HEK293 (cell line): ENCODE data around the gene CDC42EP1.

Experiments
- CTCF ChIA-PET: fragments of 350-600 bp; formaldehyde crosslinking; extraction: SDS; loops from one replicate; lab custom pipeline; 2021; ENCODE audit warnings: antibody characterized with exemption; lab: Yijun Ruan, JAX
- POLR2A ChIA-PET: fragments of 300-600 bp; formaldehyde crosslinking; extraction: SDS; loops from one replicate; lab custom pipeline; 2020; ENCODE audit warnings: antibody characterized with exemption, inconsistent platforms; lab: Yijun Ruan, JAX
- H3K27ac ChIP-seq: fragments of 200-500 bp; sonication (Bioruptor generic); 2 replicates; pipeline ENCODE4 v1.5.1; 2014; ENCODE audit warnings: low read depth, low read length, control low read depth, inconsistent platforms; ENCODE audit errors: extremely low read depth
- H3K36me3 ChIP-seq, 2 experiments: fragments of 200-500 bp in 1 of 2; sonication (Bioruptor generic) in 1 of 2; 1 replicate in 1 of 2; 2 replicates in 1 of 2; pipeline ENCODE4 v1.5.1; 2014 to 2017; ENCODE audit warnings: inconsistent platforms in 2 of 2, low read length in 2 of 2; ENCODE audit not compliant: control insufficient read depth in 2 of 2, insufficient read depth in 1 of 2
- H3K4me1 ChIP-seq: fragments of 200-500 bp; sonication (Bioruptor generic); 2 replicates; pipeline ENCODE4 v1.5.1; 2014; ENCODE audit warnings: mild to moderate bottlenecking, low read length, inconsistent platforms; ENCODE audit not compliant: control insufficient read depth, insufficient read depth
- H3K4me3 ChIP-seq: 2 replicates; pipeline ENCODE4 v1.5.1; 2011; ENCODE audit warnings: low read depth, mild to moderate bottlenecking, control low read depth, low read length, moderate library complexity
- H3K9me3 ChIP-seq: fragments of 200-500 bp; sonication (Bioruptor generic); 2 replicates; pipeline ENCODE4 v1.5.1; 2014; ENCODE audit warnings: low read depth, low read length, inconsistent platforms; ENCODE audit not compliant: control insufficient read depth, insufficient read depth
- GLI2 ChIP-seq: fragments of 450-650 bp; formaldehyde crosslinking; IDR thresholded peaks from 2 replicates; pipeline ENCODE4; 2017; ENCODE audit warnings: missing biosample characterization, missing genetic modification characterization, low read depth, borderline replicate concordance
- KLF7 ChIP-seq: fragments of 450-650 bp; formaldehyde crosslinking; IDR thresholded peaks from 2 replicates; pipeline ENCODE4 v1.5.1; 2016; ENCODE audit warnings: missing biosample characterization, missing genetic modification characterization, borderline replicate concordance
- MEIS1 ChIP-seq: sonication (generic); formaldehyde crosslinking; IDR thresholded peaks from 2 replicates; pipeline ENCODE4 v1.8.1; 2022; ENCODE audit warnings: missing genetic modification reagents, mild to moderate bottlenecking, borderline replicate concordance
- SP2 ChIP-seq: fragments of 450-650 bp; formaldehyde crosslinking; IDR thresholded peaks from 2 replicates; pipeline ENCODE4 v1.5.1; 2016; ENCODE audit warnings: missing biosample characterization, missing genetic modification characterization
- TRIM28 ChIP-seq: IDR thresholded peaks from 2 replicates; pipeline ENCODE4 v1.6.1; 2011; ENCODE audit warnings: low read length, control low read depth, borderline replicate concordance
- ZBTB26 ChIP-seq: fragments of 450-650 bp; formaldehyde crosslinking; optimal IDR thresholded peaks from 2 replicates; pipeline ENCODE3; 2016; ENCODE audit warnings: missing biosample characterization, mild to moderate bottlenecking, missing genetic modification characterization
- ZIC2 ChIP-seq: fragments of 450-650 bp; formaldehyde crosslinking; IDR thresholded peaks from 2 replicates; pipeline ENCODE4 v1.5.1; 2016; ENCODE audit warnings: missing biosample characterization, missing genetic modification characterization
- ZNF23 ChIP-seq: fragments of 450-650 bp; formaldehyde crosslinking; IDR thresholded peaks from 2 replicates; pipeline ENCODE4 v1.5.1; 2016; ENCODE audit warnings: missing biosample characterization, missing genetic modification characterization, borderline replicate concordance
- ZNF274 ChIP-seq, 2 experiments: fragments of 200-500 bp in 1 of 2; fragments of 450-650 bp in 1 of 2; sonication (Bioruptor generic) in 1 of 2; formaldehyde crosslinking in 1 of 2; IDR thresholded peaks; 2 replicates each; pipeline versions ENCODE4 v1.5.1 to v1.6.1; 2014 to 2016; ENCODE audit warnings: borderline replicate concordance in 1 of 2, inconsistent platforms in 1 of 2, low read length in 1 of 2, missing biosample characterization in 1 of 2, missing genetic modification characterization in 1 of 2
- ZNF394 ChIP-seq: fragments of 450-650 bp; formaldehyde crosslinking; IDR thresholded peaks from 2 replicates; pipeline ENCODE4 v1.5.1; 2016; ENCODE audit warnings: missing biosample characterization, missing genetic modification characterization, mild to moderate bottlenecking, moderate library complexity, borderline replicate concordance
- ZNF449 ChIP-seq: fragments of 450-650 bp; formaldehyde crosslinking; IDR thresholded peaks from 2 replicates; pipeline ENCODE4 v1.5.1; 2017; ENCODE audit warnings: missing biosample characterization, mild to moderate bottlenecking, missing genetic modification characterization, moderate library complexity
- ZNF513 ChIP-seq: fragments of 450-650 bp; IDR thresholded peaks from 2 replicates; pipeline ENCODE4 v1.5.1; 2018; ENCODE audit warnings: missing biosample characterization, missing genetic modification characterization
- ZNF561 ChIP-seq: fragments of 450-650 bp; IDR thresholded peaks from 2 replicates; pipeline ENCODE4 v1.5.1; 2018; ENCODE audit warnings: missing biosample characterization, missing genetic modification characterization, borderline replicate concordance
- ZNF626 ChIP-seq: fragments of 450-650 bp; sonication (Bioruptor Pico); formaldehyde crosslinking; IDR thresholded peaks from 2 replicates; pipeline ENCODE4 v1.5.1; 2018; ENCODE audit warnings: missing biosample characterization, missing genetic modification characterization, inconsistent platforms
- ZNF677 ChIP-seq: fragments of 450-650 bp; IDR thresholded peaks from 2 replicates; pipeline ENCODE4 v1.5.0; 2018; ENCODE audit warnings: missing biosample characterization, mild to moderate bottlenecking, missing genetic modification characterization, moderate library complexity
- ZNF747 ChIP-seq: fragments of 450-650 bp; formaldehyde crosslinking; IDR thresholded peaks from 2 replicates; pipeline ENCODE4 v1.5.1; 2016; ENCODE audit warnings: missing biosample characterization, missing genetic modification characterization
- ZNF843 ChIP-seq: fragments of 450-650 bp; formaldehyde crosslinking; IDR thresholded peaks from 2 replicates; pipeline ENCODE4 v1.5.1; 2016; ENCODE audit warnings: missing biosample characterization, missing genetic modification characterization
- ZXDB ChIP-seq: fragments of 450-650 bp; formaldehyde crosslinking; IDR thresholded peaks from 2 replicates; pipeline ENCODE4 v1.5.1; 2016; ENCODE audit warnings: missing biosample characterization, missing genetic modification characterization
- TF ChIP-seq, protein P1 (sequence below): fragments of 450-650 bp; formaldehyde crosslinking; IDR thresholded peaks from 2 replicates; pipeline ENCODE4 v1.5.1; 2016; ENCODE audit warnings: missing biosample characterization, missing genetic modification characterization
- TF ChIP-seq, protein P2 (sequence below): fragments of 450-650 bp; formaldehyde crosslinking; IDR thresholded peaks from 2 replicates; pipeline ENCODE4 v1.5.1; 2017; ENCODE audit warnings: missing biosample characterization, missing genetic modification characterization

CDC42EP1 gene

DNA sequence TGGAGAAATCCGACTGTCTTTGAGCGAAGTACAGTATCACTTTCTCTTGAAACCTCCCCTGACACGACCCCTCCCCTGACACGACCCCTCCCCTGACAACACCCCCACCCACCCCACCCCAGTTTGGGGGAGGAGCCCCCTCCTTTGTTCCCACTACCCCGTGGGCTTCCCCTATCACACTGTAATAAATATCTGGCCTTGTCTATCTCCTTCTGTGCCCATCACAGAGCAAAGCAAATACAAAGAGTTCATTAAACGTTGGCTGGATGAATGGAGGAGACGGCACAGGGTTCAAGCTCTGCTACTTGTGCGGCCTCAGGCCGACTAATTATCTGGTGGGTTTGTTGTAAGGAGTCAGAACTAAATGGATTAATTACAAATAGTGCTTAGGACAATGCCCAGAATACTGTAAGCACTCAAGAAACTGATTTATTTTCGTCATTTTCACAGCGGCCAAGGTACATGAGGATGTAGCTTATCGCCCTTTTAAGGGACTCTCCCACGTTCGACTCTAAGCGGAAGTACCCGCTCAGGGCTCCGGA is 47.7 kb downstream of the CDC42EP1 start:
- peak overlapping the region; percentile 96 for H3K4me3 ChIP-seq
- H3K27ac ChIP-seq, result peak overlapping the region; percentile 99
- no peaks in the 10 kb centered on the region for H3K9me3 ChIP-seq
- CTCF ChIA-PET, result interaction anchor here (0.7 to 5.6 kb wide), 19 partner anchors 12 to 200 kb away, joined by 3 to 60 read pairs (median 10); partner anchors contain the start of genes GCAT, NOL12, PDXP and SH3BP1
- peaks cover 8% of the 10 kb centered on the region for H3K4me1 ChIP-seq
- H3K36me3 ChIP-seq, result peaks cover 0 to 3% of the 10 kb centered on the region in 2 experiments; a peak in 2 of 3 replicates
- TF ChIP-seq SP2, result no peak
- TF ChIP-seq ZNF449 (tag by site-specific recombination), result no peak
- no peak for TF ChIP-seq ZNF677
- TF ChIP-seq, protein P1, sequence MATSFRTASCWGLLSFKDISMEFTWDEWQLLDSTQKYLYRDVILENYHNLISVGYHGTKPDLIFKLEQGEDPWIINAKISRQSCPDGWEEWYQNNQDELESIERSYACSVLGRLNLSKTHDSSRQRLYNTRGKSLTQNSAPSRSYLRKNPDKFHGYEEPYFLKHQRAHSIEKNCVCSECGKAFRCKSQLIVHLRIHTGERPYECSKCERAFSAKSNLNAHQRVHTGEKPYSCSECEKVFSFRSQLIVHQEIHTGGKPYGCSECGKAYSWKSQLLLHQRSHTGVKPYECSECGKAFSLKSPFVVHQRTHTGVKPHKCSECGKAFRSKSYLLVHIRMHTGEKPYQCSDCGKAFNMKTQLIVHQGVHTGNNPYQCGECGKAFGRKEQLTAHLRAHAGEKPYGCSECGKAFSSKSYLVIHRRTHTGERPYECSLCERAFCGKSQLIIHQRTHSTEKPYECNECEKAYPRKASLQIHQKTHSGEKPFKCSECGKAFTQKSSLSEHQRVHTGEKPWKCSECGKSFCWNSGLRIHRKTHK (tag by site-specific recombination), result no peak
- TF ChIP-seq ZNF561 (tag by site-specific recombination), result peak; percentile 56; the same call in 1 of the 2 replicates
- peak; percentile 73 for TF ChIP-seq TRIM28
- no peak for TF ChIP-seq KLF7 (tag by site-specific recombination)
- TF ChIP-seq MEIS1 (CRISPR knock-in tag), result no peak
- no peak for TF ChIP-seq GLI2 (tag by site-specific recombination)
- TF ChIP-seq, protein P2, sequence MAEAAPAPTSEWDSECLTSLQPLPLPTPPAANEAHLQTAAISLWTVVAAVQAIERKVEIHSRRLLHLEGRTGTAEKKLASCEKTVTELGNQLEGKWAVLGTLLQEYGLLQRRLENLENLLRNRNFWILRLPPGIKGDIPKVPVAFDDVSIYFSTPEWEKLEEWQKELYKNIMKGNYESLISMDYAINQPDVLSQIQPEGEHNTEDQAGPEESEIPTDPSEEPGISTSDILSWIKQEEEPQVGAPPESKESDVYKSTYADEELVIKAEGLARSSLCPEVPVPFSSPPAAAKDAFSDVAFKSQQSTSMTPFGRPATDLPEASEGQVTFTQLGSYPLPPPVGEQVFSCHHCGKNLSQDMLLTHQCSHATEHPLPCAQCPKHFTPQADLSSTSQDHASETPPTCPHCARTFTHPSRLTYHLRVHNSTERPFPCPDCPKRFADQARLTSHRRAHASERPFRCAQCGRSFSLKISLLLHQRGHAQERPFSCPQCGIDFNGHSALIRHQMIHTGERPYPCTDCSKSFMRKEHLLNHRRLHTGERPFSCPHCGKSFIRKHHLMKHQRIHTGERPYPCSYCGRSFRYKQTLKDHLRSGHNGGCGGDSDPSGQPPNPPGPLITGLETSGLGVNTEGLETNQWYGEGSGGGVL (tag by site-specific recombination), result peak; percentile 12; the same call in 1 of the 2 replicates
- POLR2A ChIA-PET, result interaction anchor here (0.5 to 3.3 kb wide), 41 partner anchors 9 to 571 kb away, joined by 3 to 35 read pairs (median 5); partner anchors contain the start of genes ANKRD54, C22orf23, GCAT and LGALS1

GRCh38 chr22:37608477-37609239 is 48.4 kb downstream of the CDC42EP1 start, which contains the start of gene GGA1:
Gene GGA1, plus strand, starts transcription at chr22:37608834. Its CDS starts 27 bp downstream, at chr22:37608861.
- peaks cover 0 to 4% of the 10 kb centered on the region in 2 experiments; a peak in 2 of 3 replicates for H3K36me3 ChIP-seq
- H3K4me1 ChIP-seq, result peaks cover 8% of the 10 kb centered on the region
- no peaks in the 10 kb centered on the region for H3K9me3 ChIP-seq
- POLR2A ChIA-PET, result interaction anchor here (0.5 to 3.3 kb wide), 43 partner anchors 9 to 570 kb away, joined by 3 to 35 read pairs (median 4); partner anchors contain the start of genes ANKRD54, C22orf23, GCAT and LGALS1
- H3K4me3 ChIP-seq, result peak within 1 kb of the TSS; percentile 96
- peak within 1 kb of the TSS; percentile 99 for H3K27ac ChIP-seq
- CTCF ChIA-PET, result interaction anchor here (0.5 to 5.6 kb wide), 17 partner anchors 10 to 138 kb away, joined by 3 to 60 read pairs (median 10); partner anchors contain the start of gene PDXP
- TF ChIP-seq ZNF843 (tag by site-specific recombination) (no peak), ZNF747 (no peak), ZNF274 (IDR thresholded peaks at IDR 0.05; ENCODE audit: low read length) (no peak), ZNF274 (tag by site-specific recombination; IDR thresholded peaks at IDR 0.05; ENCODE audit: borderline replicate concordance) (no peak), ZXDB (tag by site-specific recombination) (peak; percentile 94), ZBTB26 (tag by site-specific recombination) (peak; percentile 70), ZNF394 (peak; percentile 15; the same call in 1 of the 2 replicates), ZIC2 (tag by site-specific recombination) (peak; percentile 20), ZNF626 (tag by site-specific recombination) (no peak), ZNF513 (no peak), ZNF23 (tag by site-specific recombination) (no peak)
